Liver (tissue), 5 donors: ENCODE data around the gene KLK10. TPM values are rescaled to one million over a fixed set of nuclear protein-coding genes. Genes with fewer than 3 reads are reported as not detected.

Experiments
- HNF4A ChIP-seq, 2 donors: conservative IDR thresholded peaks; 2 replicates each; pipeline ENCODE4 v1.6.1; 2016; ENCODE audit warnings: antibody characterized with exemption in 2 of 2, mild to moderate bottlenecking in 2 of 2
- polyA plus RNA-seq, 2 donors: library from polyadenylated mRNA; stranded (reverse) in 1 of 2; unstranded in 1 of 2; fragments of 200-250 nt in 1 of 2; fragments of >200 nt in 1 of 2; fragmentation: Nextera tagmentation in 1 of 2; extraction: Ambion mirVana in 1 of 2; gene quantifications; one replicate each; pipeline versions ENCODE4 v1.2.1 to v1.2.3, GENCODE V29; 2013 to 2015
- total RNA-seq, 2 donors: library from RNA; depleted of rRNA; stranded (reverse); fragments of >200 nt; gene quantifications; one replicate each; pipeline ENCODE4 v1.2.3, GENCODE V29; 2014
- TF ChIP-seq, protein P1 (sequence below): IDR thresholded peaks from 2 replicates; pipeline ENCODE4 v1.6.1; 2016; ENCODE audit warnings: antibody characterized with exemption
- donor health status: healthy.
- donor health status: healthy.
- donor health status: healthy.

The KLK10 gene
- total and polyA plus RNA-seq, 4 donors, result 0.06 TPM; not detected in 3

DNA sequence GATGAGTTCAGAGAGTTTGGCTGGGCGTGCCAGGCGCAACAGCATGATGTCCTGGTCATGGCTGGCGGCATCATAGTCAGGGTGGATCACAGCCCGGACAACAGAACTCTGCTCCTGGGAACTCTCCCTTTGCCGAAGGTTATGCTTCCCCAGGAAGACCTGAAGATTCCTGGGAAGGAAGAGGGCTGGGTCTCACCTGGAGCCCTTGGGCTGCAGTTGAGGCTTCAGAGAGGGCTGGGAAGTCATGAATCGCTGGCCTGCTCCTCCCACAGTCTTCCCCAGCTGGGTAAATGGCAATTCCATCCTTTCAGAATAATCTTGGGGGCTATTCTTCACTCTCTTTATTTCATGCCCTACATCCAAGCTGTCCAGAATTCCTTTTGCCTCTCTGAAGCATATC is 56.1 kb downstream of the KLK10 start (continued):
- TF ChIP-seq HNF4A (conservative IDR thresholded peaks at IDR 0.05), result no peak
- TF ChIP-seq, protein P1, sequence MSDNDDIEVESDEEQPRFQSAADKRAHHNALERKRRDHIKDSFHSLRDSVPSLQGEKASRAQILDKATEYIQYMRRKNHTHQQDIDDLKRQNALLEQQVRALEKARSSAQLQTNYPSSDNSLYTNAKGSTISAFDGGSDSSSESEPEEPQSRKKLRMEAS, result no peak

Other genes starting within 250 kb of the KLK10 start
- gene GPR32, start 249.2 kb downstream of the KLK10 start, total RNA-seq, result not detected
- not detected for gene GPR32, start 249.2 kb downstream of the KLK10 start, polyA plus RNA-seq
- gene ACP4, start 229.3 kb downstream of the KLK10 start, total RNA-seq, result not detected
- under 1 TPM; 0.06 to 0.19 TPM for gene ACP4, start 229.3 kb downstream of the KLK10 start, polyA plus RNA-seq
- gene KLK1, start 195.9 kb downstream of the KLK10 start, total RNA-seq, result not detected
- gene KLK1, start 195.9 kb downstream of the KLK10 start, polyA plus RNA-seq, result not detected
- not detected for gene KLK15, start 186.1 kb downstream of the KLK10 start, total RNA-seq
- gene KLK15, start 186.1 kb downstream of the KLK10 start, polyA plus RNA-seq, result not detected
- not detected for gene KLK3, start 164.8 kb downstream of the KLK10 start, total RNA-seq
- gene KLK3, start 164.8 kb downstream of the KLK10 start, polyA plus RNA-seq, result not detected
- not detected for gene KLK2, start 146.3 kb downstream of the KLK10 start, total RNA-seq
- gene KLK2, start 146.3 kb downstream of the KLK10 start, polyA plus RNA-seq, result not detected
- not detected for gene KLK4, start 108.3 kb downstream of the KLK10 start, total RNA-seq
- not detected for gene KLK4, start 108.3 kb downstream of the KLK10 start, polyA plus RNA-seq
- gene KLK5, start 66.7 kb downstream of the KLK10 start, total RNA-seq, result not detected
- gene KLK5, start 66.7 kb downstream of the KLK10 start, polyA plus RNA-seq, result not detected
- gene KLK6, start 50.1 kb downstream of the KLK10 start, total RNA-seq, result not detected
- not detected for gene KLK6, start 50.1 kb downstream of the KLK10 start, polyA plus RNA-seq
- gene KLK7, start 35.8 kb downstream of the KLK10 start, total RNA-seq, result not detected
- gene KLK7, start 35.8 kb downstream of the KLK10 start, polyA plus RNA-seq, result not detected
- gene KLK8, start 18.1 kb downstream of the KLK10 start, total RNA-seq, result not detected
- not detected for gene KLK8, start 18.1 kb downstream of the KLK10 start, polyA plus RNA-seq
- under 1 TPM in 1 of 2 donors, not detected in 1; 0.25 TPM for gene KLK11, start 6.9 kb upstream of the KLK10 start, total RNA-seq
- under 1 TPM in 1 of 2 donors, not detected in 1; 0.07 TPM for gene KLK11, start 6.9 kb upstream of the KLK10 start, polyA plus RNA-seq
- not detected for gene KLK12, start 15.3 kb upstream of the KLK10 start, total RNA-seq
- not detected for gene KLK12, start 15.3 kb upstream of the KLK10 start, polyA plus RNA-seq
- not detected for gene KLK13, start 45.4 kb upstream of the KLK10 start, total RNA-seq
- gene KLK13, start 45.4 kb upstream of the KLK10 start, polyA plus RNA-seq, result not detected
- gene KLK14, start 63.2 kb upstream of the KLK10 start, total RNA-seq, result not detected
- gene KLK14, start 63.2 kb upstream of the KLK10 start, polyA plus RNA-seq, result under 1 TPM in 1 of 2 donors, not detected in 1; 0.06 TPM
- gene CTU1, start 88.7 kb upstream of the KLK10 start, total RNA-seq, result 1 to 10 TPM; 3.4 to 3.7 TPM
- gene CTU1, start 88.7 kb upstream of the KLK10 start, polyA plus RNA-seq, result 1 to 10 TPM in 1 of 2 donors, under 1 TPM in 1; 0.19 to 1.6 TPM
- 1 to 10 TPM; 4.8 to 5.4 TPM for gene SIGLEC9, start 105.2 kb upstream of the KLK10 start, total RNA-seq
- 1 to 10 TPM; 3.0 to 4.1 TPM for gene SIGLEC9, start 105.2 kb upstream of the KLK10 start, polyA plus RNA-seq
- gene SIGLEC7, start 122.6 kb upstream of the KLK10 start, total RNA-seq, result 1 to 10 TPM; 3.2 to 4.7 TPM
- 1 to 10 TPM; 2.7 to 4.8 TPM for gene SIGLEC7, start 122.6 kb upstream of the KLK10 start, polyA plus RNA-seq
- 1 to 10 TPM; 2.8 to 4.8 TPM for gene CD33, start 205.4 kb upstream of the KLK10 start, total RNA-seq
- gene CD33, start 205.4 kb upstream of the KLK10 start, polyA plus RNA-seq, result 1 to 10 TPM; 1.3 to 5.1 TPM
- gene SIGLECL1, start 231.4 kb upstream of the KLK10 start, total RNA-seq, result under 1 TPM in 1 of 2 donors, not detected in 1; 0.05 TPM
- not detected for gene SIGLECL1, start 231.4 kb upstream of the KLK10 start, polyA plus RNA-seq